Neural cell (in vitro differentiated cells): Measurements from ENCODE around the gene TBC1D5.

ENCODE experiments used
- CTCF ChIP-seq: fragments of 450-650 bp; IDR thresholded peaks from 2 replicates; pipeline ENCODE4 v1.5.1; 2014; ENCODE audit warnings: antibody characterized with exemption, mild to moderate bottlenecking, moderate library complexity; ENCODE audit not compliant: poor library complexity, severe bottlenecking
- SMC3 ChIP-seq: fragments of 450-650 bp; conservative IDR thresholded peaks from 2 replicates; pipeline ENCODE4 v1.6.1; 2014; ENCODE audit warnings: antibody characterized with exemption, mild to moderate bottlenecking, moderate library complexity; ENCODE audit not compliant: poor library complexity

GRCh38 chr3:17207979-17208378 lies 534.5 kb downstream of the TBC1D5 start:
- TF ChIP-seq CTCF (no peak), SMC3 (no peak)
